CD14-positive monocyte (primary cell): ENCODE data around the gene SLC4A4. TPM values are rescaled to one million over a fixed set of nuclear protein-coding genes. Genes with fewer than 3 reads are reported as not detected.

ENCODE experiments used
- DNase-seq, 3 donors: peaks; one replicate each; pipeline ENCODE4 v3.0.0-alpha.2; 2011 to 2022
- H2AFZ ChIP-seq: 2 replicates; pipeline ENCODE4 v1.6.0; 2012; ENCODE audit warnings: mild to moderate bottlenecking, low read depth, low read length, inconsistent platforms; ENCODE audit not compliant: insufficient read depth, poor library complexity, severe bottlenecking
- H3K27ac ChIP-seq, 2 donors: 1 replicate in 1 of 2; 2 replicates in 1 of 2; pipeline ENCODE4 v1.5.1; 2012 to 2013; ENCODE audit warnings: low read length in 2 of 2, control low read depth in 1 of 2, inconsistent platforms in 1 of 2, low read depth in 1 of 2, mild to moderate bottlenecking in 1 of 2
- H3K27me3 ChIP-seq, 2 donors: one replicate each; pipeline versions ENCODE4 v1.6.0 to v1.6.1; 2011 to 2013; ENCODE audit warnings: low read length in 2 of 2; ENCODE audit not compliant: control insufficient read depth in 2 of 2, insufficient read depth in 2 of 2
- H3K36me3 ChIP-seq, 2 donors: replicated peaks in 1 of 2; 1 replicate in 1 of 2; 2 replicates in 1 of 2; pipeline versions ENCODE4 v1.5.1 to v1.6.1; 2012 to 2013; ENCODE audit warnings: low read length in 2 of 2, control low read depth in 1 of 2, inconsistent platforms in 1 of 2, mild to moderate bottlenecking in 1 of 2; ENCODE audit not compliant: insufficient read depth in 2 of 2, control insufficient read depth in 1 of 2
- H3K4me1 ChIP-seq, 2 donors: 1 replicate in 1 of 2; 2 replicates in 1 of 2; pipeline versions ENCODE4 v1.5.1 to v1.6.1; 2012 to 2013; ENCODE audit warnings: low read length in 2 of 2, control low read depth in 1 of 2, inconsistent platforms in 1 of 2, mild to moderate bottlenecking in 1 of 2, moderate library complexity in 1 of 2; ENCODE audit not compliant: insufficient read depth in 2 of 2, control insufficient read depth in 1 of 2
- H3K4me2 ChIP-seq: replicated peaks from 2 replicates; pipeline ENCODE3; 2012; ENCODE audit warnings: low read length, moderate library complexity, mild to moderate bottlenecking; ENCODE audit not compliant: poor library complexity, severe bottlenecking; ENCODE audit errors: extremely low read depth
- H3K4me3 ChIP-seq, 3 experiments: fragments of 200-600 bp in 1 of 3; sonication (generic) in 1 of 3; replicated peaks in 1 of 3; 1 replicate in 2 of 3; 2 replicates in 1 of 3; pipeline ENCODE4 v1.5.1; 2011 to 2013; ENCODE audit warnings: low read length in 3 of 3, mild to moderate bottlenecking in 3 of 3, control low read depth in 2 of 3, low read depth in 2 of 3, inconsistent platforms in 1 of 3, moderate library complexity in 1 of 3
- H3K79me2 ChIP-seq: 2 replicates; pipeline ENCODE4 v1.6.0; 2012; ENCODE audit warnings: mild to moderate bottlenecking, control low read depth, inconsistent platforms, low read length, moderate library complexity; ENCODE audit not compliant: insufficient read depth
- H3K9ac ChIP-seq: 2 replicates; pipeline ENCODE4 v1.6.0; 2017; ENCODE audit warnings: low read length, mild to moderate bottlenecking; ENCODE audit not compliant: insufficient read depth, poor library complexity, severe bottlenecking
- H3K9me3 ChIP-seq, 2 donors: replicated peaks in 1 of 2; 1 replicate in 1 of 2; 2 replicates in 1 of 2; pipeline versions ENCODE4 v1.5.1 to v1.6.1; 2012 to 2013; ENCODE audit warnings: low read length in 2 of 2, control low read depth in 1 of 2; ENCODE audit not compliant: control insufficient read depth in 1 of 2, insufficient read depth in 1 of 2
- H4K20me1 ChIP-seq: 2 replicates; pipeline ENCODE4 v1.6.0; 2012; ENCODE audit warnings: mild to moderate bottlenecking, low read length, control low read depth, moderate library complexity; ENCODE audit not compliant: insufficient read depth
- H3K27ac Mint-ChIP-seq, 7 donors: one replicate each; pipeline ENCODE4 v1.8.0; 2020; ENCODE audit warnings: mild to moderate bottlenecking in 7 of 7, mixed read lengths in 7 of 7, moderate library complexity in 6 of 7, inconsistent platforms in 2 of 7
- H3K27me3 Mint-ChIP-seq, 3 donors: one replicate each; pipeline ENCODE4 v1.8.0; 2021 to 2022; ENCODE audit warnings: low read depth in 3 of 3, mild to moderate bottlenecking in 3 of 3, mixed read lengths in 3 of 3, moderate library complexity in 3 of 3, inconsistent platforms in 1 of 3
- H3K36me3 Mint-ChIP-seq, 2 donors: one replicate each; pipeline ENCODE4 v1.8.0; 2020; ENCODE audit warnings: mixed read lengths in 2 of 2, inconsistent platforms in 1 of 2, mild to moderate bottlenecking in 1 of 2
- H3K4me1 Mint-ChIP-seq: one replicate; pipeline ENCODE4 v1.8.0; 2020; ENCODE audit warnings: mild to moderate bottlenecking, mixed read lengths
- H3K4me3 Mint-ChIP-seq, 2 donors: one replicate each; pipeline ENCODE4 v1.8.0; 2020; ENCODE audit warnings: mild to moderate bottlenecking in 2 of 2, mixed read lengths in 2 of 2, moderate library complexity in 1 of 2
- H3K9me3 Mint-ChIP-seq, 7 donors: one replicate each; pipeline ENCODE4 v1.8.0; 2020 to 2022; ENCODE audit warnings: mixed read lengths in 7 of 7, mild to moderate bottlenecking in 6 of 7, moderate library complexity in 6 of 7, inconsistent platforms in 2 of 7
- WGBS: methylation state at CpG from one replicate; pipeline ENCODE4 v1.1.5; 2013; ENCODE audit warnings: missing lambda C conversion rate; ENCODE audit not compliant: insufficient coverage; 5-methylcytosine and 5-hydroxymethylcytosine counted together
- intact Hi-C, 2 donors: fragments of 100-400 bp; cut with micrococcal nuclease; formaldehyde crosslinking; loops; one replicate each; pipeline versions ENCODE4 v1.15.0 to v1.15.1; 2023
- polyA plus RNA-seq, 3 donors: library from polyadenylated mRNA; depleted of rRNA in 1 of 3; unstranded in 2 of 3; stranded (reverse) in 1 of 3; fragments of 300-500 nt in 2 of 3; fragments of >200 nt in 1 of 3; fragmentation: Illumina TruSeq in 2 of 3; gene quantifications; 1 replicate in 2 of 3; 2 replicates in 1 of 3; pipeline ENCODE4 v1.2.3, GENCODE V29; 2012 to 2021
- TF ChIP-seq, protein P1 (sequence below): fragments of 200-600 bp; IDR thresholded peaks from one replicate; pipeline ENCODE4 v1.8.0; 2022; ENCODE audit warnings: antibody characterized with exemption, mild to moderate bottlenecking

Gene SLC4A4
- polyA plus RNA-seq, 3 donors, result 0.03 TPM; not detected in 2

DNA sequence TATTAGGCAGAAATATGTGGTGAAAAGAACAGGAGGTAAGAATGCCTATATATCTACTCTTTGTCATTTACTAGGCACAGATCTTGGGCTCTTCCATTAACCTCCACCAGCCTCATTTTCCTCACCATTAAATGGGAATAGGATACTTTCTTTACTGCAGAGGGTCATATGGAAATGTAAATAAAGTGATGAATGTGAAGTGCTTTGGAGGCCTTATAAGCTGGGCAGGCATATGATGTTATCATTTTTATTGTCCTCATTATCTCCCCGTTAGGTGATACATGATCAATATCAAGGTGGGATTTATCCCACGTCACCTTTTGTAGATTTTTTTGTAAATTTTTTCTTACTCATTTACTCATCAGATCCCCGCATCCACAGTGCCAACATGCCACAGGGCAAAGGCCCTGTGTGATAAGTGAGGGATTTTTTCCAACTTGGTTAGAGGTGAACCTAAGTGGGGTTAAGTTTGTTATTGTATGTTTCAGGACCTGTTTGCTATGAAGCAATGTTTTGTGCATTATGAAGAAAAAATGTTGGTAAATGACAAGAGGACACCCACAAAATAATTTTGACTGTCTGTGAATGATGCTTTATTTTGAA is 107.8 kb downstream of the SLC4A4 start:
- Mint-ChIP-seq H3K36me3 (no peaks in the 10 kb centered on the region), H3K4me1 (no peaks in the 10 kb centered on the region), H3K9me3 (no peaks in the 10 kb centered on the region), H3K27ac (no peak overlapping the region), H3K4me3 (no peak overlapping the region), H3K27me3 (no peaks in the 10 kb centered on the region)
- Histone ChIP-seq H3K4me3 (no peak overlapping the region), H3K36me3 (no peaks in the 10 kb centered on the region), H3K79me2 (no peaks in the 10 kb centered on the region), H3K27me3 (no peaks in the 10 kb centered on the region), H3K4me1 (no peaks in the 10 kb centered on the region), H2AFZ (no peak overlapping the region), H3K9ac (no peak overlapping the region), H4K20me1 (no peaks in the 10 kb centered on the region), H3K27ac (no peak overlapping the region), H3K9me3 (no peaks in the 10 kb centered on the region), H3K4me2 (no peak overlapping the region)
- intact Hi-C loops, result no loop called here
- TF ChIP-seq, protein P1, sequence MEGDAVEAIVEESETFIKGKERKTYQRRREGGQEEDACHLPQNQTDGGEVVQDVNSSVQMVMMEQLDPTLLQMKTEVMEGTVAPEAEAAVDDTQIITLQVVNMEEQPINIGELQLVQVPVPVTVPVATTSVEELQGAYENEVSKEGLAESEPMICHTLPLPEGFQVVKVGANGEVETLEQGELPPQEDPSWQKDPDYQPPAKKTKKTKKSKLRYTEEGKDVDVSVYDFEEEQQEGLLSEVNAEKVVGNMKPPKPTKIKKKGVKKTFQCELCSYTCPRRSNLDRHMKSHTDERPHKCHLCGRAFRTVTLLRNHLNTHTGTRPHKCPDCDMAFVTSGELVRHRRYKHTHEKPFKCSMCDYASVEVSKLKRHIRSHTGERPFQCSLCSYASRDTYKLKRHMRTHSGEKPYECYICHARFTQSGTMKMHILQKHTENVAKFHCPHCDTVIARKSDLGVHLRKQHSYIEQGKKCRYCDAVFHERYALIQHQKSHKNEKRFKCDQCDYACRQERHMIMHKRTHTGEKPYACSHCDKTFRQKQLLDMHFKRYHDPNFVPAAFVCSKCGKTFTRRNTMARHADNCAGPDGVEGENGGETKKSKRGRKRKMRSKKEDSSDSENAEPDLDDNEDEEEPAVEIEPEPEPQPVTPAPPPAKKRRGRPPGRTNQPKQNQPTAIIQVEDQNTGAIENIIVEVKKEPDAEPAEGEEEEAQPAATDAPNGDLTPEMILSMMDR, result no peak
- no peak for DNase-seq
- WGBS, result no CpG with 5 or more reads among the region's 3 CpGs

DNA sequence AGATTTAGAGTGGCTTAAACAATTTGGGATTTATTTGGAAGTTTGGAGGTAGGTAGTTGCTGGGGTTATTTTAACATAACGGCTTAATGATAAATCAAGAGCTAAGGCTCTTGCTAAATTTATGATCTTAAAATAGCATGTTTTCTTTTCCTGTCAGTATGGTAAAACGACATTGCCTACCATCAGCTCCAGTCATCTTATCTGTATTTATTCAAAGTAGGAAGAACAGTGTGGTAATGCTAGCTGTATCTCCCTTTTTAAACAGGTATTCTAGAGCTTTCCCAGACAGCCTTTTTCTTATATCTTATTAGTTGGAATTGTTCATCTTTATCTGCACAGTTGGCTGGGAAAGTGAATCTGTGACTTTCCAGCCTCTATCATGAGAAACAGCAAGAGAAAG is 110.2 kb downstream of the SLC4A4 start:
- Mint-ChIP-seq H3K9me3 (no peaks in the 10 kb centered on the region), H3K36me3 (no peaks in the 10 kb centered on the region), H3K4me3 (no peak overlapping the region), H3K4me1 (no peaks in the 10 kb centered on the region), H3K27me3 (no peaks in the 10 kb centered on the region), H3K27ac (no peak overlapping the region)
- H3K4me3 ChIP-seq, result no peak overlapping the region
- no peaks in the 10 kb centered on the region for H3K36me3 ChIP-seq
- WGBS, result no CpG with 5 or more reads among the region's 2 CpGs
- no peaks in the 10 kb centered on the region for H3K9me3 ChIP-seq
- no peak overlapping the region for H3K9ac ChIP-seq
- H2AFZ ChIP-seq, result no peak overlapping the region
- no peaks in the 10 kb centered on the region for H3K79me2 ChIP-seq
- no peak overlapping the region for H3K4me2 ChIP-seq
- no peak for DNase-seq
- H3K27me3 ChIP-seq, result no peaks in the 10 kb centered on the region
- H4K20me1 ChIP-seq, result no peaks in the 10 kb centered on the region
- no peaks in the 10 kb centered on the region for H3K4me1 ChIP-seq
- no peak overlapping the region for H3K27ac ChIP-seq
- intact Hi-C loops, result no loop called here
- TF ChIP-seq, protein P1, result no peak
